ENCODE data around the gene NRXN3.

GRCh38 chr14:78997811-78998210, 827.6 kb downstream of the NRXN3 start:
- TF ChIP-seq EZH2 (IDR thresholded peaks at IDR 0.05; ENCODE audit: insufficient read depth, poor library complexity, severe bottlenecking), result no peak
- no peak for TF ChIP-seq EZH2phosphoT487 (IDR thresholded peaks at IDR 0.05; ENCODE audit: insufficient read depth, low read depth)
